IgD-negative memory B cell (primary cell): ENCODE measurements around the gene PWWP2B. TPM values are rescaled to one million over a fixed set of nuclear protein-coding genes. Genes with fewer than 3 reads are reported as not detected.
"Not testable (repeated sequence)": the region's sequence is repeated elsewhere in the genome, so short reads cannot be mapped to it uniquely, and the experiment has no call there.

Source experiments
- H3K27ac Mint-ChIP-seq, 3 donors: one replicate each; pipeline ENCODE4 v1.8.0; 2020 to 2022; ENCODE audit warnings: mild to moderate bottlenecking in 3 of 3, mixed read lengths in 3 of 3, moderate library complexity in 1 of 3
- H3K27me3 Mint-ChIP-seq: one replicate; pipeline ENCODE4 v1.8.0; 2021; ENCODE audit warnings: mixed read lengths
- H3K36me3 Mint-ChIP-seq: one replicate; pipeline ENCODE4 v1.8.0; 2020; ENCODE audit warnings: mild to moderate bottlenecking, mixed read lengths
- H3K4me1 Mint-ChIP-seq, 3 donors: one replicate each; pipeline ENCODE4 v1.8.0; 2020 to 2022; ENCODE audit warnings: mixed read lengths in 3 of 3, mild to moderate bottlenecking in 1 of 3
- H3K4me3 Mint-ChIP-seq, 4 donors: one replicate each; pipeline ENCODE4 v1.8.0; 2020 to 2022; ENCODE audit warnings: mild to moderate bottlenecking in 4 of 4, mixed read lengths in 4 of 4, moderate library complexity in 3 of 4
- H3K9me3 Mint-ChIP-seq, 3 donors: one replicate each; pipeline ENCODE4 v1.8.0; 2020 to 2021; ENCODE audit warnings: mixed read lengths in 3 of 3, mild to moderate bottlenecking in 1 of 3
- polyA plus RNA-seq: library from polyadenylated mRNA; unstranded; fragments of 300-500 nt; fragmentation: Illumina TruSeq; gene quantifications from one replicate; pipeline ENCODE4 v1.2.3, GENCODE V29; 2021

Gene PWWP2B
- polyA plus RNA-seq, 1 donor from 2014 or later, result 9.0 TPM

DNA sequence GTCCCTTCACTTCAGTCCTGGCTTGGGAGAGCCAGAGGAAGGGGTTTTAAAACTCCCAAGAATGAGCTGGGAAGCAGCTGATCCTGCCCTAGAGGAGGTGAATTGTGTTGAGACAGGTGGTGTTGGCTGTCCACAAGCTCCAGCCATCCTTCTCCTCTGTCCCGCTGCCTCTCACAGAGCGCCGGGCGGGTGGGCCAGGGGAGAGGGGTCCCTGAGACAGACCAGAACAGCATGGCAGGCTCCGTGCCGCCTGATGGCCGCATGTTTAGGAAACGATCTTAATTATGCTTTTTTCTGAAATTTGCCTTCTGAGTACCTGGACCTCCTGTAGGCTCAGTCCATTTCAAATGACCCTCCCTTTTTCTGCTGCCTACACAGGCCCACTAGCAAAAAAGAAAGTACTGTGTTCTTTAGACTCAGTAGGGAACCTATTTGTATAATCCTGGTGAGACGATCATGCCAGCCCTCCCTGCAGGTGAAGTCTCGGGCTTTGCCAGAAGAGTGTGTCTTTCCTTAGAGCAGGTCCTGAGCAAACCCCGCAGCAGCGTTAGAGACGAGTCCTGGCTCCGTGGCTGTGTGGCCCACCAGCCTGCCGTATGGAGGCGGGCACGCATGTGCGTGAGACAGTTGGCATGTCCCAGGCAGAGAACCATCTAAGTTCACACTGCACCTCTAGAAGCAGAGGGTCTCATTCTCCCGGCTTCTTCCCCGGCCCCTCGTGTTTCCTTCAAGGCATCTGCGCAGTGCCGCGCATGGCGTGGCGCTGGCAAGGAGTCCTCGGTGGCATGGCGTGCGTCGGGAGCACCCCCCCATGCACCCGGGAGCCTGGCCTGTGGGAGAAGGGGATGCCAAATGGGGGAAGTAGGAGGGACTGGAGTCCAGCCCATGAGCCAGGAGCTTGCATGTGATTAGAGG, 26.3 kb upstream of the PWWP2B start:
- peaks cover 8% of the 10 kb centered on the region for H3K36me3 Mint-ChIP-seq
- H3K4me1 Mint-ChIP-seq, result peaks cover 3 to 4% (median 4%) of the 10 kb centered on the region in 3 donors
- H3K4me3 Mint-ChIP-seq, result no peak overlapping the region
- H3K27ac Mint-ChIP-seq, result peak overlapping the region in 1 of 3 donors; percentile 45
- no peaks in the 10 kb centered on the region for H3K9me3 Mint-ChIP-seq
- H3K27me3 Mint-ChIP-seq, result peaks cover 6% of the 10 kb centered on the region

DNA sequence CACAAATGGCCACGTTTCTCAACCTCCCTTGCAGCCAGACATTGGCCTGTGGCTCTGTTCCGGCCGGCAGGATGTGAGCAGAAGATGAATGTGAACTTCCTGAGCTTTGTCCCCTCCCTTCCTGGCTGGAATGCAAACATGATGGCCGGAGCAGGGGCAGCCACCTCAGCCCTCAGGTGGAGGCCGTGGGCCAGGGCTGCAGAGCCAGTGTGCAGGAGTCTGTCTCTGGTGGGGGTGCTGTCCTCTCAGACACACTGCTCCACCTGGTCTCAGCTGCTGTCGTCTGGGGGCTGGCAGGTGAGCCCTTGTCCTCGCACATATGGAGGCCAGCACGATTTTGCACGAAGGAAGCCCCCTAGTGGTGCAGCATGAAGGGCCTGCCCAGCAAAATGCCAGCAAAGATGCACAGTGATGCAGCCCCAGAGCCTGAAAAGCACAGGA, 25.3 kb upstream of the PWWP2B start:
- peaks cover 3 to 4% (median 4%) of the 10 kb centered on the region in 3 donors for H3K4me1 Mint-ChIP-seq
- peak overlapping the region in 1 of 3 donors; percentile 96 for H3K27ac Mint-ChIP-seq
- no peak overlapping the region for H3K4me3 Mint-ChIP-seq
- peaks cover 8% of the 10 kb centered on the region for H3K36me3 Mint-ChIP-seq
- peaks cover 6% of the 10 kb centered on the region for H3K27me3 Mint-ChIP-seq
- no peaks in the 10 kb centered on the region for H3K9me3 Mint-ChIP-seq

DNA sequence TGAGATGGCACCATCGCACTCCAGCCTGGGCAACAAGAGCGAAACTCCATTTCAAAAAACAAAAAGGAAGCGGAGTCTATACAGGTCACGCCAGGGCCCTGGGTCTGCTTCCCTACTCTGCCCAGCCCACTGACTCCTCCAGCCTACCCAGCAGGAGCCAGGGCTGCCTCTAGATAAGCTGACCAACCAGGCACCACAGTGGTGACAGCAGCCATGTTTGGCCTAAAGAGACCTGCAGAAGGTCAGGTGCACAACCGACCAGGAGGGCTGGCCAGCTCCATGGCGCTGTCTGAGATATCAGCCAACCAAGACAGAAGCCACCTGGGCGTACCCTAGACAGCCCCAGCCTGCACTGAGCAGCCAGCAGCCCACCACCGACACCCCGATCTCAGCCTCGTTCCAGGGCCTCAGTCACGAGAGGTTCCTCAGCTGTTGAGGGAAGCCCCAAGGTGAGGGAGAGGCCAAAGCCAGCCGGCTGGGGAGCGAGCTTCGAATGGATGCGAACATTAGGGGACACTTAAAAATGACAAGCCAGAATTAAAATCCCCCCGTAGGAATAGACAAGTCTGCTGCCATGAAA, 24.4 kb upstream of the PWWP2B start:
- Mint-ChIP-seq H3K4me3 (no peak overlapping the region), H3K27ac (no peak overlapping the region), H3K27me3 (peaks cover 6% of the 10 kb centered on the region), H3K4me1 (peaks cover 3 to 4% (median 4%) of the 10 kb centered on the region in 3 donors), H3K36me3 (peaks cover 2% of the 10 kb centered on the region), H3K9me3 (no peaks in the 10 kb centered on the region)

DNA sequence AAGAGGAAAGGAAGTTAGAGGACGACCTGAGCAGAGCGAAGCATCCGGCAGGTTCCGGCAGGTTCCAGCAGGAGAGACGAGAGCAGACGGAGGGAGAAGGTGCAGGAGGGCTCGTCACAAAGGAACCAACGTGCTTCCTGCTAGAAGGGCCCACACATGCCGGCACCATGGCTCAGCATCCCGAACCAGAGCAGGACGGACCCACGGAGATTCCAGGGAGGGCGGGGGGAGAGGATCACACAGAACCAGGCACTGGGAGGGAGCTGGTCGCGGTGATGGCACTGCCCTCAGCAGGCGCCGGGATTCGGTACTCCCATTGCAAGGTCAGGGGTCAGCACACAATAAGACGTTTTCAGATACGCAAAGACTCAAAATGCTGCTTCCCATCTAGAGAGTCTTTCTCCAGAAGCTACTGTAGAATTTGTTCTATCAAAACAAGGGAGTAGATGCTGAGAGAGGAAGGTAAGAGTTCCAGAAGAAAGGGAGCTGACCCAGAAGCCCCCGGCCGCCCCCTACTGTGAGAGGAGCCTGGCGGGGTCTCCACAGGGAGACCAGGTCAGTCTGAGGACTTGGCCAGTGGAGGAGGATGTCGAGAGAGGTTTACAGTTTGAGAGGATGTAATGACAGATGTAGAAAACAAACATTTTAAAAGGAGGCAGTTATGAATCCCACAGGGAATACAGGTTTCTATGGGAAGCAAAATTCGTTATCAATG, 23.6 kb upstream of the PWWP2B start:
- peak overlapping the region in 1 of 3 donors; percentile 33 for H3K27ac Mint-ChIP-seq

DNA sequence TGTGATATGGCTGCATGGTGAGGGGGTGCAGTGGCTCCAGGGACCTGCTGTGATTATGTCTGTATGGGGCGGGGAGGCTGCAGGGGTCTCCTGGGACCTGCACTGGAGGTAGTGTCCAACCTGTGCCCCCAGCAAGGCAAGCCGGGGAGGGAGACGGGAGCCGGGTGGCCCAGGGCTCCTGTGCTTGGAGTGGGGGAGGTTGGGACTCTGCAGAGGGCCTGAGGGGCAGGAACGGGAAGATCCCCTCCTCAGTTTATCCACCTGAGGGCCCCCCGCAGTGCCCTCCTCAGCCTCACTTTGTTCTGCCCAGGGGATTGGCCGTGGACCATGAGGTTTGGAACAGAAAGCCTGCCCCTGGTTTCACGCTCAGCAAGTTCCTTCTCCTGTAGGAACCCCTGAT, 22.8 kb upstream of the PWWP2B start:
- Mint-ChIP-seq H3K9me3 (no peaks in the 10 kb centered on the region), H3K27ac (no peak overlapping the region), H3K4me1 (peaks cover 3 to 4% (median 4%) of the 10 kb centered on the region in 3 donors), H3K36me3 (no peaks in the 10 kb centered on the region), H3K4me3 (no peak overlapping the region), H3K27me3 (peaks cover 5% of the 10 kb centered on the region)

More for the DNA sequence above, 23.6 kb upstream of the PWWP2B start:
- Mint-ChIP-seq H3K36me3 (peaks cover 2% of the 10 kb centered on the region), H3K4me1 (peaks cover 3 to 4% (median 4%) of the 10 kb centered on the region in 3 donors), H3K4me3 (peak overlapping the region in 1 of 4 donors; percentile 23), H3K9me3 (no peaks in the 10 kb centered on the region), H3K27me3 (peaks cover 6% of the 10 kb centered on the region)

DNA sequence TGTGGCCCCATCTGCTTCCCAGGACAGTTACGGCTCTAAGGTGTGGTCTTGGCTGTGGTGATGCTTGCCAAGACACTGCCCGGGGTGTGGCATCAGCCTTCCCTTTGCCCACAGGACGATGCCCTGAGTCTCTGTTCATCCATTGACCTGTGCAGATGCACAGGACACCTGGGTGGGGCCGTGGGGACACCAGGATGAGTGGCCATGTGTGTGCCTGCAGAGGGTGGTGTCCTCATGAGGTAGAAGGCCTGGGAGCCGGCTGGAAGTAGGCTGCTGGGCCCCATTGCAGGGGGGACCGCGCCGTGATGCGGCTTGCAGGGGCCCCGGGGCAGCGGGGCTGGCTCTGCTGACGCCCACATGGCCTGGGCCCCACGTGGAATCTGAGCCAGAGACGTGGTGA, 22.4 kb upstream of the PWWP2B start:
- no peak overlapping the region for H3K4me3 Mint-ChIP-seq
- H3K4me1 Mint-ChIP-seq, result peaks cover 3 to 4% (median 4%) of the 10 kb centered on the region in 3 donors
- no peaks in the 10 kb centered on the region for H3K36me3 Mint-ChIP-seq
- peaks cover 4% of the 10 kb centered on the region for H3K27me3 Mint-ChIP-seq
- peaks cover 0 to 2% (median 0%) of the 10 kb centered on the region in 3 donors for H3K9me3 Mint-ChIP-seq
- H3K27ac Mint-ChIP-seq, result no peak overlapping the region

DNA sequence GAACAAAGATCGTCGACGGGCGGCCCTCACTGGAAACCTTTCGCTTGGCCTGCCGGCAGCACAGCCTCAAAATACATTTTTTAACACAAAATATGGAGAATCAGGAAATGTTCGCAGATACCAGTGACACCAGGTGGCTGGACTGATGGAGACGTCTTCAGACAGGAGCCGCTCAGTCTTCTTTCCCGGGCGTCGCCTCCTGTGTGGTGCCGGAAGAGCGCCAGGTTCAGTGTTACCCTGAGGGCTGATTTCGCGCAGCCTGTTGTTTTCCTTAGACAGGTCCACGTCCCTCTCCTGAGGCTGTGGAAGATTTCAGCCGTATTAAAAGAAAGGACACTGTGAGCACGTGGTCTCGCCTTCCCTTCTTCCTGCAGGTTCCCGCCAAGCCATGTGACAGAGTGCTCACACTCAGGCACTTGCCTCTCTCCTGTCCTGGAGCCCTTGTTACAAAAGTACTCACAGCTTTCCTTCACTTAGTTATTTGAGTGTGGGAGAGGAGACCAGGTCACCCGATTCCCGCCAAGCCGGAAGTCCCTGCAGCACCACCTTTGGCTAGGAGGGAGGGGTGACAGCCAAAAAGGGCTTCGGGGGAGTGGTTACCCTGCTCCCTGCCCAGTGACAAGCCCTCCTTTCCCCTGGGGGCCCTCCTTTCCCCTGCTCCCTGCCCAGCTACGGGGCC, 21.7 kb upstream of the PWWP2B start:
- H3K36me3 Mint-ChIP-seq, result no peaks in the 10 kb centered on the region
- peaks cover 0 to 2% (median 0%) of the 10 kb centered on the region in 3 donors for H3K9me3 Mint-ChIP-seq
- peak overlapping the region in 1 of 3 donors; percentile 46 for H3K27ac Mint-ChIP-seq
- H3K4me3 Mint-ChIP-seq, result no peak overlapping the region
- peaks cover 4% of the 10 kb centered on the region for H3K27me3 Mint-ChIP-seq
- H3K4me1 Mint-ChIP-seq, result peaks cover 3 to 4% (median 4%) of the 10 kb centered on the region in 3 donors

DNA sequence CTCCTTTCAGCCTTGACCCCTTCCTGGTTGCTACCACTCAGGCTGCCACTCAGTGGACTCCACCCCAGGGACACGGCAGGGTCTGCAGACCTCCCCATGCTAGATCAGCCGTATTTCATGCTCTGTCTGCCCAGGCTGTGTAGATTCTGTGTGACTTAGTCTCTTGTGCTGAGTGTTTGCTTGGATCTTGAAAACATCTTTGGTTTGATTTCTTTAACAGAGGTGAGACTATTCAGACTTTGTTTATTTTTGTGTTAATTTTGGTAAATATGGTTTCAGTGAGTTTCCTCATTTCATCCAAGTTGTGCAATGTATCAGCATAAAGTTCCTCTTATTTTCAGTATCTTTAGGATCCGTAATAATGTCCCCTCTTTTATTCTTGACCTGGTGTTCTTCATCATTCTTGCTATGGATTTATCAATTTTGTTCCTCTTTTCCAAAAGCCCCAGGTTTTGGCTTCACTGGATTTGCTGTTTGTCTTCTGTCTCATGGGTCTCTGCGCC, 21.2 kb upstream of the PWWP2B start:
- Mint-ChIP-seq H3K4me3 (no peak overlapping the region), H3K36me3 (no peaks in the 10 kb centered on the region), H3K4me1 (peaks cover 3 to 4% (median 4%) of the 10 kb centered on the region in 3 donors), H3K27me3 (peaks cover 4% of the 10 kb centered on the region), H3K27ac (no peak overlapping the region), H3K9me3 (peaks cover 0 to 2% (median 0%) of the 10 kb centered on the region in 3 donors)

DNA sequence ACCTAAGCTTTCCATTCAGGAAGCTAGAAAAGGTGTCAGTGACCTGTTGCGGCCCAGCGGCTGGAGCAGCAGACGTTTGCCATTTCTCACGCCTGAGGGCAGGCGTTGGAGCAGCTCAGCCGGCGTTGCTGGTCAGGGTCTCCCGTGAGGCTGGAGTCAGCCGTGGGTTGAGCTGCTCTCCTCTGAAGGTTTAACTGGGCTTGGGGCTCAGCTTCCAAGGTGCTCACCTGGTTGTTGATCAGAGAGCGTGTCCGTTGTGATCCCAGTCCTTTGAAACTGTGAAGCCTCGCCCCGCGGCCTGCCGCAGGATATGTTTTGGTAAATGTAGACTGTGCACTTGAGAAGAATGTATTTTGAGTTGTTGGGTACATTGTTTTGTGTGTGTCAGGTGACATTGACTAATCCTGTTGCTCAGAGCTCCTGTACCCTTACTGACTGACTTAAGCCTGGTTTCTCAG, 20.6 kb upstream of the PWWP2B start:
- Mint-ChIP-seq H3K9me3 (peaks cover 0 to 2% (median 0%) of the 10 kb centered on the region in 3 donors), H3K27me3 (peaks cover 4% of the 10 kb centered on the region), H3K4me1 (peaks cover 3 to 4% (median 4%) of the 10 kb centered on the region in 3 donors), H3K27ac (no peak overlapping the region), H3K4me3 (no peak overlapping the region), H3K36me3 (no peaks in the 10 kb centered on the region)

DNA sequence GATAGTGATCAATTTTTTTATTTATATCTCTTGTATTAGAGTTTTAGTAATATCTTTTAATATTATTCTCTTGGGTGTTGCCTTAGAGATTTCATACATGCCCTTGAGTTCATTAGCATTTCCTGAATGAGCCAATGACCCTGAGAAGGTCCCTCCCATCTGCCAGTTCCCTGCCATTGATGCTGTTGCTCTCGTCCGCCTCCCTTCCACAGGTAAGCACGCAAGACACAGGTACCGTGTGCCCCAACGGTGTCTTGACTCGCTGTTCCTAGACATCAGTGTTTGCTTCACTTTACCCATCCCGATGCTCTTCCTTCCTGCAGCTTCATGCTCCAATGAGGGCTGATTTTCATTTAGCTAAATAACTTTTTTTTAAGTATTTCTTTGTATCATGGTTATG, 19.7 kb upstream of the PWWP2B start:
- H3K36me3 Mint-ChIP-seq, result no peaks in the 10 kb centered on the region
- peaks cover 0 to 2% (median 0%) of the 10 kb centered on the region in 3 donors for H3K9me3 Mint-ChIP-seq
- no peak overlapping the region for H3K27ac Mint-ChIP-seq
- no peaks in the 10 kb centered on the region for H3K27me3 Mint-ChIP-seq
- H3K4me3 Mint-ChIP-seq, result no peak overlapping the region
- peaks cover 0 to 2% (median 0%) of the 10 kb centered on the region in 3 donors for H3K4me1 Mint-ChIP-seq

DNA sequence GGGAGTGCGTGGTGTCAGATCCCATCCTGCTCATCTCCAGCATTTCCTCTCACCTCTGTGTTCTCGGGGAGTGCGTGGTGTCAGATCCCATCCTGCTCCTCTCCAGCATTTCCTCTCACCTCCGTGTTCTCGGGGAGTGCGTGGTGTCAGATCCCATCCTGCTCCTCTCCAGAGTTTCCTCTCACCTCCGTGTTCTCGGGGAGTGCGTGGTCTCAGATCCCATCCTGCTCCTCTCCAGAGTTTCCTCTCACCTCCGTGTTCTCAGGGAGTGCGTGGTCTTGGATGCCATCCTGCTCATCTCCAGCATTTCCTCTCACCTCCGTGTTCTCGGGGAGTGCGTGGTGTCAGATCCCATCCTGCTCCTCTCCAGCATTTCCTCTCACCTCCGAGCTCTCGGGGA, 18.0 kb upstream of the PWWP2B start:
- H3K27ac Mint-ChIP-seq, H3K27me3 Mint-ChIP-seq, H3K4me3 Mint-ChIP-seq, H3K9me3 Mint-ChIP-seq, H3K36me3 Mint-ChIP-seq, H3K4me1 Mint-ChIP-seq: not testable (repeated sequence)

DNA sequence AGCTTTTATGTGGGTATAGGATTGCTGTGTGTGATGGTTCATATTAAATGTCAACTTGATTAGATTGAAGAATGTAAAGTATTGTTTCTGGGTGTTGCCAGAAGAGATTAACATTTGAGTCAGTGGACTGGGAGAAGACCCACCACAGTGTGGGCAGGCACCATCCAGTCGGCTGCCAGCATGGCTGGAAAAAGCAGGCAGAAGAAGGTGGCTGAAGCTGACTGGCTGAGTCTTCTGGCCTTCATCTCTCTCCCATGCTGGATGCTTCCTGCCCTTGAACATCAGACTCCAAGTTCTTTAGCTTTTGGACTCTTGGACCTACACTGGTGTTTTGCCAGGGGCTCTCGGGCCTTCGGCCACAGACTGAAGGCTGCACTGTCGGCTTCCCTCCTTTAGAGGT, 16.0 kb upstream of the PWWP2B start:
- H3K36me3 Mint-ChIP-seq, H3K4me1 Mint-ChIP-seq, H3K27ac Mint-ChIP-seq, H3K27me3 Mint-ChIP-seq, H3K9me3 Mint-ChIP-seq, H3K4me3 Mint-ChIP-seq: not testable (repeated sequence)

DNA sequence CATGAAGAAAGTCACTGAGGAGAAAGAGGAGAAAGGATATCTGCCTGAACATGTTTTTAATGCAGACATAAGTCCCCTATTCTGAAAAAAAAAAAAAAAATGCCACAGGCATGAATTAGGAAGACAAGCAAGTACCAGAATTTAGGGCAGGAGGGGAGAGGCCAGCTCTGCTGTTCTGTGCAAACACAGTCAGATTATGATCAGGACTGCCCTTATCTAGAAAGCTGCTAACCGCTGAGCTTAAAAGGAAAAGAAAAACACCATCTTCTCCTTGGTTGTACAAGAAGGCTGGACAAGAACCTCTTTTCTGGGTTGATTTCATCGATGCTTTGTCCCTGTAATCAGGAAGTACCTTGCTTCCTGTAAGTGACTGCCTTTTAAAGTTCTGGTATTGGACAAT, 15.3 kb upstream of the PWWP2B start:
- Mint-ChIP-seq H3K9me3 (peaks cover 0 to 2% (median 0%) of the 10 kb centered on the region in 3 donors), H3K4me1 (peaks cover 0 to 6% (median 3%) of the 10 kb centered on the region in 3 donors), H3K36me3 (no peaks in the 10 kb centered on the region), H3K27ac (peak overlapping the region in 2 of 3 donors; percentile 79 to 91), H3K4me3 (no peak overlapping the region), H3K27me3 (no peaks in the 10 kb centered on the region)

DNA sequence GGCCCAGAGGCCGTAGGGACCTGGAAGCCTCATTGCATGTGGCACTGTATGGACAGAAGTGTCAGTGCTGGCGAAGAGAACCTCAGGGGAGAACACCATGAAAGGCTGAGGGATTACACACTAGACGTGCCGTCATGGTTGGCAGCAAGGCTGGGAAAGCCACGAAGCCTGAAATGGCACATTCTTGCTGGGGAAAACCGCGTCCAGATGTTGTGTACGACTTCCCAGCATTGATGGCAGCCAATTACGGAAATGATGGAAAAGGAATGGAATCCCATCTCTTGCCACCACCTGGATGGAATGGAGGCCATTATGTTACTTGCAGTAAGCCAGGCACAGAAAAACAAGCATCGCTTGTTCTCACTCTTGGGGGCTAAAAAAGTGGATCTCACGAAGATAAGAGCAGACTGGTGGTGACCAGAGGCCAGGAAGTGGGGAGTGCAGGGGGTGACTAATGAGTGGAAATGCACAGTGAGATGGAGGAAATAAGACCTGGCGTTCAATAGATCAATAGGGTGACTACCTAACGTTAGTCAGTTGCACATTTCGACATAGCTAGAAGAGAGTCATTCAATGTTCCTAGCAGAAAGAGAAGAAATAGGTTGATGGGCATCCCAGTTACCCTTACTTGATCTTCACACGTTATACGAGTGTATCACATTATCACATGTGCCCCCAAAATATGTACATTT, 14.6 kb upstream of the PWWP2B start:
- Mint-ChIP-seq H3K4me1 (peaks cover 0 to 6% (median 3%) of the 10 kb centered on the region in 3 donors), H3K9me3 (peaks cover 0 to 2% (median 0%) of the 10 kb centered on the region in 3 donors), H3K27me3 (no peaks in the 10 kb centered on the region), H3K4me3 (no peak overlapping the region), H3K36me3 (no peaks in the 10 kb centered on the region), H3K27ac (peak overlapping the region in 2 of 3 donors; percentile 45 to 79)
